Activated CD4-positive, alpha-beta T cell treated with anti-CD3 and anti-CD28 coated beads, Interleukin-2, amount 50 U/mL, for 1 hour (primary cell): ENCODE measurements around the gene STXBP2.
"Not testable (repeated sequence)": the region's sequence is repeated elsewhere in the genome, so short reads cannot be mapped to it uniquely, and the experiment has no call there.

Source experiments
- DNase-seq: peaks from one replicate; pipeline ENCODE4 v3.0.0-alpha.2; 2020

STXBP2 gene

GRCh38 chr19:7635670-7636069, 1.2 kb upstream of the STXBP2 start:
- no peak for DNase-seq

DNA sequence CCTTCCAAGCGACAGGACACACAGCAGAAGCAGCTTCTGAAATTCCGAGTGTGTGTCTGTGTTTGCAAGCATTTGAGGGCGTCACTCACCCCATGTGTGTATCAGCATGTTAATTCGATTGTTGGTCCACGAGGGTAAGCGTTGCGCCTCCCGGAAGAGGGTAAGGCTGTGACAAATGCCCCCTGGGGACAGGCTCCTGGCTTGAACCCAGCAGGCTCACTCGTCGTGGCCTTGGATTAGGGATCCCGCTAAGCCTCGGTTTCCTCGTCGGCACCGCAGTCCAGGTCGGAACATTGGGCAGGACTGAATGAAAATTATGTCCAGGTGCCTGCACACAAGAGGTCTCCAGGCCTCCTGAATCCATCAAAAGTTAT, 606 bp upstream of the STXBP2 start:
- DNase-seq, result no peak

DNA sequence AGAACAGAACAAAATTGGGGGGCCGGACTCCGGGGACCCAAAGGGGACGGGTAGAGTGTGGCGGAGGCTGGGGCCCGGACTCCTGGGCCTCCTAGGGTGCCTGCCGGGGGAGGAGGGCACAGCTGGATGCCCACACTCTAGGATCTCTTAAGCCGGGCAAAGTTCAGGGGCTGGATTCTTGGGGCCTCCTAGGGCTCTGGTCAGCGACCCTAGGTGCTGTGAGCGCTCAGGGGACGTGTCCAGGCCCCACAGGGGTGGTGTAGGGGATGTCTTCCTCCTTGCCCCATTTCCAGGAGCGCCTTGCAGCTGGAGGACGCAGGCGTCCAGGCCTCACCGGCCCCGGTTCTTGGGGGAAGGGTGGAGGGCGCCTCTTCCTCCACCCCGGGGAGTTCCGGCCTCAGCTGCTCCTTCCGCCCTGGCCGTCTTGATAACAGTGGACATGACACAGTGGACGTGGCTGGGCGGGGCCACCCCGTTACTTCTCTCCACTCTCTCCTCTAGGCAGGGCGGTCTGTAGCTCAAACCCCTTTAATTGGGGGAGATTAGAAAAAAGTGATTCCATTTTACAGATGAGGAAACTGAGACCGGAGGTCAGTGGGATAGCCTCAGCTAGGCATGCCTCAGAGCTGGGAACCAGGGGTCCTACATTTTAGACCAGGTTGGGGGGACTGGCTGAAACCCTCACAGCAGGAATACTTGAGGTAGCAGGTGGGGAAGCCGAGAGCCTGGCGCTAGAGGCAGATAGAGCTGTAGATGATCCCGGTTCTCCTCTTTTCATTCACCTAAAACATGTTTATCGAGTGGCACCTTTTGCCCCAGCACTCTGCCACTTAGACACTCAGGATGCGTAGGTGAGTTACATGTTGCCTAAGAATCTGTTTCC, 705 bp downstream of the STXBP2 start:
- no peak for DNase-seq

- no peak for DNase-seq
Observed at GRCh38 chr19:7638802-7639465, 2.0 kb downstream of the STXBP2 start.

DNA sequence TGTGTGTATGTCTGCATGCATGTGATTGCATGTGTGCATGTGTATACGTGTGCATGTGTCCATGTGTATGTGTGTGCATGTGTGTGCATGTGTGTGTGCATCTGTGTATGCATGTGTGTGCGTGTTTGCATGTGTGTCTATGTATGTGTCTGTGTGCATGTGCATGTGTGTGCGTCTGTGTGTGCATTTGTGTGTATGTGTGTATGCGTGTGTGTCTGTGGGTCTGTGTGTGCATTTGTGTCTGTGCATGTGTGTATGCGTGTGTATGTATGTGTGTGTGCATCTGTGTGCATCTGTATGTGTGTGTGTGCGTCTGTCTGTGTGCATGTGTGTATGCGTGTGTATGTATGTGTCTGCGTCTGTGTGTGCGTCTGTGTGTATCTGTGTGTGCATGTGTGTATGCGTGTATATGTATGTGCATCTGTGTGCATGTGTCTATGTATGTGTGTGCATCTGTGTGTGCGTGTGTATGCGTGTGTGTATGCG, 3.0 kb downstream of the STXBP2 start:
- DNase-seq, result no peak

DNA sequence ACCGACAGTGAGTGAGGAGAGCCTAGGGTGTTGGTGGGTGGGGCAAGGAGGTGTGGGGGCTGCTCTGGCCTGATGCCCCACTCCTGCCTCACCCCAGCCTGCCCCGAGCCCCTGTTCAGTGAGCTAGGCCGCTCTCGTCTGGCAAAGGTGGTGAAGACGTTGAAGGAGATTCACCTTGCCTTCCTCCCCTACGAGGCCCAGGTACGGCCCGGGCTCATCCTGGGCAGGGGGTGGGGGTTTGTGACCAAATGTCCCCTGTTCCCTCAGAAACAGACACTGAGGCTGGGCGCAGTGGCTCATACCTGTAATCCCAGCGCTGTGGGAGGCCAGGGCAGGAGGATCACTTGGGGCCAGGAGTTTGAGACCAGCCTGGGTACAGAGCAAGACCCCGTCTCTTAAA, 3.9 kb downstream of the STXBP2 start:
- DNase-seq, result no peak

GRCh38 chr19:7641290-7642276, 4.7 kb downstream of the STXBP2 start:
- no peak for DNase-seq

GRCh38 chr19:7642295-7643030, 5.6 kb downstream of the STXBP2 start:
- no peak for DNase-seq

DNA sequence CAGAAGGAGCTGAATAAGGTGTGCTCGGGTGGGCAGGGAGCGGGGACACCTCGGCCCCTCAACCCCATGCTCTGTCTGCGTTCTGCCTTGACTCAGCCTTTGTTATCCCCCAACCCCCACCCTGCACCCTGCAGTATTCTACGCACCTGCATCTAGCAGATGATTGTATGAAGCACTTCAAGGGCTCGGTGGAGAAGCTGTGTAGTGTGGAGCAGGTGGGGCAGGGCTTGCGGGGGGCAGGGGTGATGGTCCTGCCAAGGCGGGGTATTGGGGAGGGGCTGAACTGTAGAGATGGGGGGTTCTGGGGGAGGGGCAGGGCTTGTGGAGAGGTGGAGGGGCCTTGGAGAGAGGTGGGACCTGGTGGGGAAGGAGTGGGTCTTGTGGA, 6.1 kb downstream of the STXBP2 start:
- DNase-seq, result no peak

DNA sequence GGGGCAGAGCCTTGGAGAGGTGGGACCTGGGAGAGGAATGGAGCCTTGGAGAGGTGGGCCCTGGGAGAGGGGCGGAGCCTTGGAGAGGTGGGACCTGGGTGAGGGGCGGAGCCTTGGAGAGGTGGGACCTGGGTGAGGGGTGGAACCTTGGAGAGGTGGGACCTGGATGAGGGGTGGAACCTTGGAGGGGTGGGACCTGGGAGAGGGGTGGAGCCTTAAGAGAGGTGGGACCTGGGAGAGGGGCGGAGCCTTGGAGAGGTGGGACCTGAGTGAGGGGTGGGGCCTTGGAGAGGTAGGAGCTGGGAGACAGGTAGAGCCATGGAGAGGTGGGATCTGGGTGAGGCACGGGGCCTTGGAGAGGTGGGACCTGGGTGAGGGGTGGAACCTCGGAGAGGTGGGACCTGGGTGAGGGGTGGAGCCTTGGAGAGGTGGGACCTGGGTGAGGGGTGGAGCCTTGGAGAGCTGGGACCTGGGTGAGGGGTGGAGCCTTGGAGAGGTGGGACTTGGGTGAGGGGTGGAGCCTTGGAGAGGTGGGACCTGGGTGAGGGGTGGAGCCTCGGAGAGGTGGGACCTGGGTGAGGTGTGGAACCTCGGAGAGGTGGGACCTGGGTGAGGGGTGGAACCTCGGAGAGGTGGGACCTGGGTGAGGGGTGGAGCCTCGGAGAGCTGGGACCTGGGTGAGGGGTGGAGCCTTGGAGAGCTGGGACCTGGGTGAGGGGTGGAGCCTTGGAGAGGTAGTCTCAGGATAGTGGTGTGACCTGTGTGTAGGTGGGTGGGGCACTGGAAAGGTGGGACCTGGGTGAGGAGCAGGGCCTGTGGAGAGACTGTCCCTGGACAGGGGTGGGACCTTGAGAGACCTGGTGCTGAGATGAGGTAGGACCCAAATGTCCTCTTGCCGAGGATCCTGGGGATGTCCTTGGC, 7.0 kb downstream of the STXBP2 start:
- not testable (repeated sequence) for DNase-seq

DNA sequence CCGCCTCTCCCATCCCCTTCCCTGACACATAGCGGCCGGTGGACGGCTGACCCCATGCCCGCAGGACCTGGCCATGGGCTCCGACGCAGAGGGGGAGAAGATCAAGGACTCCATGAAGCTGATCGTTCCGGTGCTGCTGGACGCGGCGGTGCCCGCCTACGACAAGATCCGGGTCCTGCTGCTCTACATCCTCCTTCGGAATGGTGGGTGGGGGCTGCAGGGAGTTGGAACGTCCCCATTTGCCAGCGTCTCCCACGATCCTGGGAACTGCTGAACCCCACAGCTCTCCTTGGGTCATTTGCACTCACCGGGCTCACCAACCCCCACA, 7.6 kb downstream of the STXBP2 start:
- no peak for DNase-seq

DNA sequence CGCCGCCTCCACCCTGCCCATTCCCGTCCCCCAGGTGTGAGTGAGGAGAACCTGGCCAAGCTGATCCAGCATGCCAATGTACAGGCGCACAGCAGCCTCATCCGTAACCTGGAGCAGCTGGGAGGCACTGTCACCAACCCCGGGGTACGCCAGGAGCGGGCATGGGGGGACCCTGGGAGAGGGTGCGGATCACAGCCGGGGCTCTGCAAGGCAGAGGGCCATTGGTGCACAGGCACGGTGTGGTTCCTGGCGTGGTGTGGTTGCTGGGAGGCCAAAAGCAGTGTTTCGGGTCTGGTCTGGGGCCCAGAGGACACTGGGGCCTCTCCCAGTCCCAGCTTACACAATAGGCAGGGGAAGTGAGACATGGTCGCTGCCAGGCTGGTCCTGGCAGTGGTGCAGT, 8.3 kb downstream of the STXBP2 start:
- no peak for DNase-seq

DNA sequence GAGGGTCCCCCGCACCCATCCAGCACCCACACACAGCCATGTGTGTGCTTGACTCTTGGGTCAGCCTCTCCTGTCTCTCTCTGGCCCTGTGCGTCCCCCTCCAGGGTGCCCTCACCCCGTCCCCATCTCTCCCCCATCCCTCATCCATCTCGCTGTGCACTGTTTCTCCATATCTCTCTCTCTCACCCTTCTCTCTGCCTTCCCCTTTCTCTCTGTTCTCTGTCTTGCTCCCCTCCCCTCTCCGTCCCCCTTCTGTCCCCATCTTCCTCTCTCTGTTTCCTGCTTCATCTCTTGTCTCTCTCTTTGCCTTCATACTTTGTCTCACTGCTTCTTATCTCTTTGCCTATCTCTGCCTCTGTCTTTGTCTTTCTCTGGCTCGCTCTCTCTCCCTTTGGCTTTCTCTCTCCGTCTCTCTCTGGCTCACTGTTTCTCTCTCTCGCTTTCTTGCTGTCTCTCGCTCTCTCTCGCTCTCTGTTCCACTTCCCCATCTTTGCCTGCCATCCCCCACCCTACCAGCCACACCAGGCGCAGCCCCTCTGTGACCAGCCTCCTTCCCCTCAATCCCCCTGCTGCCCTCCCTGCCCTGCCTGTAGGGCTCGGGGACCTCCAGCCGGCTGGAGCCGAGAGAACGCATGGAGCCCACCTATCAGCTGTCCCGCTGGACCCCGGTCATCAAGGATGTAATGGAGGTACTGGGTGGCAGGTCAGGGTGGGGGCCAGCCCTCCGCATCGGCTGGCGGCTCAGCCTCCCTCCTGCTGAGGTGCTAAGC, 8.9 kb downstream of the STXBP2 start:
- DNase-seq, result no peak

DNA sequence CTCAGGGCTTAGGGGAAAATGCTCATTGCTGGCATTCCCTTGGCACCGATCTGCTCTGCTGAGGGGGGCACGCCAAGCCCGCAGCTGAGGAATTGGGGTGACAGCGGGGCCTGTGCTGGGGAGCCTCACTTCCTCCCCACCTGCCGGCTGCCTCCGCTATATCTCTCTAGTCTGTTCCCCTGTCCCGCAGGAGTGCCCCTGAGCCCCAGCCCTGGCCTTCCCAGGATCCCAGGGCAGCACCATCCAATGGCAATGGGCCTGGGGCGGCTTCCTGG, 9.5 kb downstream of the STXBP2 start:
- DNase-seq, result no peak

DNA sequence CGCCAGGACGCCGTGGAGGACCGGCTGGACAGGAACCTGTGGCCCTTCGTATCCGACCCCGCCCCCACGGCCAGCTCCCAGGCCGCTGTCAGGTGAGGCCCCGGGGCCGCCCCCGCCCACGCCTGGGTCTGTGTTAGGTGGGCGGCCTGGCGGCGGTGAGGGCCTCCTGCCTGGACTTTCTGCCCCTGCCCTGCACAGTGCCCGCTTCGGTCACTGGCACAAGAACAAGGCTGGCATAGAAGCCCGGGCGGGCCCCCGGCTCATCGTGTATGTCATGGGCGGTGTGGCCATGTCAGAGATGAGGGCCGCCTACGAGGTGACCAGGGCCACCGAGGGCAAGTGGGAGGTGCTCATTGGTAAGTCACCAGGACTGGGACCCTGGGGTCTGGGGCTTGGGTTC, 10.2 kb downstream of the STXBP2 start:
- DNase-seq, result no peak

GRCh38 chr19:7648265-7649014, 11.5 kb downstream of the STXBP2 start:
- no peak for DNase-seq

DNA sequence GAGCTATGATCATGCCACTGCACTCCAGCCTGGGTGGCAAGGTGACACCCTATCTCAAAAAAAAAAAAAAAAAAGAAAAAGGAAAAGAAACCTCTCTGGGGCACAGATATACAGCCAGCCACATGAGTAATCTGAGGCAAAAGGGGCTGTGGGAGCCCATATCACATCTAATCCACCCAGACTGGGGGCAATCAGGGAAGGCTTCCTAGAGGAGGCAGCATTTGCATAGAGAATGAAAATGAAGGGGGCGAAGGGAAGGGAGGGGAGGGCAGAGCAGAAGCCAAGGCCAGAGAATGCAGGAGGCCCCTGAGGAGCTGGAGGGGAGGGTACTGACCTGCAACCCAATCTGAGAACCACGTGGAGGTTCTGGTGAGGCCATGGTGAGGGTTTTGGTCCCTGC, 13.2 kb downstream of the STXBP2 start:
- no peak for DNase-seq

DNA sequence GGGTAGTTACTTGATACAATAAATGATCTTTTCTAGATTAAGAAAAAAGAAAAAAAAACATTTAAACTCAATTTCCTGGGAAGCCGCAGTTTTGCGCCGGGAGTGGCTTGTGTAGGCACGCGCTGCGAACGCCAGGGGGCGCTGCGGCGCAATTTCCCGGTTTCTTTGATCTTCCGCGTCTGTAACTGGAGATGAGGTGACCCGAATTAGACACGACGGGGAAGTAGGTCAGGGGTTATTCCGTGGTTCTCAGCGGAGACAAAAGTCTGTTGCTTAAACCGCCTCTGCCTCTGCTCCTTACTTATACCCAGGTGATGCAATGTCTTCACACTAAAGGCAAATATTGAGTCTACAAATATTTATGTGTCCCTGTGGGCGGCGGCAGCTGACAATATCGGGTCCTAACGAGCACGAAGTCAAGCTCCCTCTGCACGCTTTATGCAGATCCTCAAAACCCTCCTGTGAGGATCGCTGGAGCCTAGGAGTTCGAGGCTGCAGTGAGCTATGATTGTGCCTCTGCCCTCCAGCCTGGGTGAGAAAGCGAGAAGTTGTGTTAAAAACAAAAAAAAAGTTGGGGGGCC, 15.2 kb downstream of the STXBP2 start:
- DNase-seq, result peak; percentile 87

GRCh38 chr19:7654401-7654800, 17.5 kb downstream of the STXBP2 start:
- no peak for DNase-seq

GRCh38 chr19:7655581-7655980, 18.7 kb downstream of the STXBP2 start:
- no peak for DNase-seq
